Mesenteric fat pad (tissue), 1 donor: ENCODE results near the gene GPR173. TPM values are rescaled to one million over a fixed set of nuclear protein-coding genes. Genes with fewer than 3 reads are reported as not detected.

ENCODE experiments used
- DNase-seq: peaks from one replicate; pipeline ENCODE4 v3.0.0-alpha.2; 2020; ENCODE audit warnings: low spot score
- total RNA-seq: library from RNA; stranded (reverse); fragmentation: NEBNext Ultra II Directional; extraction: Animal tissue kit (Norgen Biotek cat#: 25700); gene quantifications from one replicate; pipeline ENCODE4 v1.2.1, GENCODE V29; 2021
- donor health status: DM: yes; HTN: yes; CAD: no.

GPR173 gene
- total RNA-seq, 1 donor from 2014 or later = 1.9 TPM

DNA sequence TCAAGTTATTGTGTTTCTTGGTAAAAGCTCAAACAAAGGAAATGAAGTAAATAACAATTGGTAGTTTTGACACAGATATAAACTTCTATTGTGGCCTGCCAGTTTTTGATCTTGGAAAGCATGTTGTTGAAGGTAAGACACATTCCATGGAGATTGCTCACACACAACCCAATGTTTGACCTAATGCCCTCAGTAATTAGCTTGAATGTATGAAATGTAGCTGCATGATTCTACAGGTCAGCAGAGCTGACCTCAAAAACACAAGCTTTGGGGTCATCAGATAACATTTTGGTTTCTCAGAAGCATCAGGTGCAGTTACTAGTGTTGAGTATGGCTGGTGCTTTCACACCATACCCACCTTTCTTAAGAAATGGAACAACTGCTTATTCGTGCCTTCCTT, 16.5 kb downstream of the GPR173 start:
- DNase-seq = no peak

DNA sequence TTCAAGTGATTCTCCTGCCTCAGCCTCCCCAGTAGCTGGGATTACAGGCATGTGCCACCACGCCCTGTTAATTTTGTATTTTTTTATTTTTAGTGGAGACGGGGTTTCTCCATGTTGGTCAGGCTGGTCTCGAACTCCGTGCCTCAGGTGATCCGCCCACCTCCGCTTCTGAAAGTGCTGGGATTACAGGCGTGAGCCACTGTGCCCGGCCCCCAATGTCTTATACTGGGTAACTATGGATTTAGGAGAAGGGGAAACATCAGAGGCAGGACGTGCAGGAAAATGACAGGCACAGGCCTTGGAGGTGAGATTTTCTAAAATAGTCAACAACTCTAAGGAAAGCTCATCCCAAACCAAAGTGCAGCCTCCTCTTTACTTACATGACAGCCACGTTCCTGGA, 22.5 kb downstream of the GPR173 start:
- DNase-seq = no peak

DNA sequence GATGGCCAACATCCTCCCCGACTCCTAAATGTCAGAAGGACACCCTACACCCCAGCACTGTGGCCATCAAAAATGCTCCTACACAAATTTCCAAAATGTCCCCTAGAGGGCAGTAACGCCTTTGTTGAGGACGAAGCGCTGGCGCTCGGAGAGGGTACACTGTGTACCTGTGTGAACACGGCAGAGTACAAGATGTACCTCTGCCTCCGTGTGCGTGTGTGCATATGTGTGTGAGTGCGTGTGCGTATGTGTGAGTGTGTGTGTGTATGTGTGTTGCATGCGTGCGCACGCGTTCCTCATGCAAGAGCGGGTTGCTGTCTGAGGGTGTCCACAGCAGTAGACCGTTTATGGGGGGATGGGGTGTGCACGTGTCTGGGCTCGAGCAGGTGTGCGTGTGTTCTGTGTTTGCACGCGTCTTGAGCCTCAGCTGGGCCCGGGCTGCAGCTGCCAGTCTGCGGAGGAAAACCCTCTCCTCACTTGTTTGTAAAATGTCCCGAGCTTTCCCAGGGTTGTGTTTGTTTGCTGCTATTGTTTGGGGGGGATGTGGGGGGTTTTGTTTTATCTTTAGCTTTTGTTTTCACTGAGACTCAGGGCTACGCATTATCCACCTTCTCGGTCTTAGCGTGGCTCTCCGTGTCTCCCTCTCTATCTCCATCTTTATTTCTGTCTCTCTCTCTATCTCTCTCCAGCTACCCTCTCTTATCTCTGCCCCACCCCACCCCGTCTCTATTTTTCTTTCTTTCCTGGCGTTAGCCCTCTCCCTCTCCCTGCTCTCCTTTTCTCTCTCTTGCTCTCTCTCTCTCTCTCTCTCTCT, 23.2 kb downstream of the GPR173 start:
- DNase-seq = peak; percentile 88

DNA sequence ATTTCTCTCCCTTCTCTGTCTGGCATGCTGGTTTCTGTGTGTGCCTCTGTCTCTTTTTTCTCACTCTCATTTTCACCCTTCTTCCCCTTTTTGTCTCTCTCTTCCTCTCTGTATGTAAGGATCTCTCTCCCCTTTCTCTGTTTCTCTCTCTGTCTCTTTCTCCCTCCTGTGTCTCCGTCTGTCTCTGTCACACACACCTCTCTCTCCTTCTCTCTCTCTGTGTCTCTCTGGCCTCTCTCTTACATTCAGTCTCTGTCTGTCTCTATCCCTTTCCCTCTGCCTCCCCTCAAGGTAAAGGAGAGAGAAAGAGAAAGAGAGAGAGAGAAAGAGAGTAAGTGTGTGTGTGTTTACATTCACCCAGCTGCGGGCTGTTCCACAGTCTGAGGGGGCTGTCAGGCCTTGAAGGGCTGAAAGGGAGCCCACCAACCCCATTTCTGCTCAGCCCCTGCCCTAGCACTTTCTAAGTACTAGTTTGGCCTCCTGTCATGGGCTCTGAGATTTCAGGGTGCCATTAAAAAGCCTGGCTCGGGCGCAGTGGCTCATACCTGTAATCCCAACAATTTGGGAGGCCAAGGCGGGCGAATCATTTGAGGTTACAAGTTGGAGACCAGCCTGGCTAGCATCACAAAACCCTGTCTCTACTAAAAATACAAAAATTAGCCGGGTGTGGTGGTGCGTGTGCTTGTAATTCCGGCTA, 24.0 kb downstream of the GPR173 start:
- peak; percentile 73 for DNase-seq

DNA sequence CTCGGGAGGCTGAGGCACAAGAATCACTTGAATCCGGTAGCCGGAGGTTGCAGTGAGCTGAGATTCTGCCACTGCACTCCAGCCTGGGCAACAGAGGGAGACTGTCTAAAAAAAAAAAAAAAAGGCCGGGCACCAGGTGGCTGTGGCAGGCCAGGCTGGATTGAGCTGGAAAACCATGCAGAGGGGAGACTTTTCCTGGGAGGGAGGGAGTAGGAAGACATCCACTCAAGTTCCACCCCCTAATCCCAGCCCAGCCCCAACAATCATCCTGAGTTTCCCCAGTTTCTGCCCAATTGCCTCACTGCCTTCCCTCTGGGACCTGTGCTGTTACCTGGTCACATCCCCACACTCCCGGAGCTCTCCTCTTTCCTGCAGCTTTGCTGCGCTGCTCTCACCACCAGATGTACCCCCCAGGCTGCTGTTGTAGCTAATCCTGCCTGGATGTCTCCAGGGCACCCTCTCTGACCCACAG, 24.6 kb downstream of the GPR173 start:
- DNase-seq = no peak

DNA sequence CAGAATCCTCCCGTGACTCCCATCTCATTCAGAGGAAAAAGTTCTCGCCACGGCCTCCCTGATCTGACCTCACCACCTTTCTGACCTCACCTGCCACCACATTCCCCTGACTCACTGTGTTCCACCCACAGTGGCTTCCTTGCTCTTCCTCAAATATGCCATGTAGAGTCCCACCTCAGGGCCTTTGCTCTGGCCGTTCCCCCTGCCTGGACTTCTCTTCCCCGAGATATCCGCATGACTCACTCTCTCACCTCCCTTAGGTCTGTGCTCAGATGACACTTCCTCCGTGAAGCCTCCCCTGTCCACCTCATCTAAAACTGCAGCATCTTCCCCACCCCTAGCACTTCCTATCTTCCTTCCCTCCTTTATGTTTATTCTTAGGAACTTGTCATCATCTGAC, 26.4 kb downstream of the GPR173 start:
- DNase-seq = no peak

DNA sequence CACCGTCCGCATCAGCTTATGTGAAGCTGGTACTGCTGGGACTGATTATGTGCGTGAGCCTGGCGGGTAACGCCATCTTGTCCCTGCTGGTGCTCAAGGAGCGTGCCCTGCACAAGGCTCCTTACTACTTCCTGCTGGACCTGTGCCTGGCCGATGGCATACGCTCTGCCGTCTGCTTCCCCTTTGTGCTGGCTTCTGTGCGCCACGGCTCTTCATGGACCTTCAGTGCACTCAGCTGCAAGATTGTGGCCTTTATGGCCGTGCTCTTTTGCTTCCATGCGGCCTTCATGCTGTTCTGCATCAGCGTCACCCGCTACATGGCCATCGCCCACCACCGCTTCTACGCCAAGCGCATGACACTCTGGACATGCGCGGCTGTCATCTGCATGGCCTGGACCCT, 28.1 kb downstream of the GPR173 start:
- no peak for DNase-seq

DNA sequence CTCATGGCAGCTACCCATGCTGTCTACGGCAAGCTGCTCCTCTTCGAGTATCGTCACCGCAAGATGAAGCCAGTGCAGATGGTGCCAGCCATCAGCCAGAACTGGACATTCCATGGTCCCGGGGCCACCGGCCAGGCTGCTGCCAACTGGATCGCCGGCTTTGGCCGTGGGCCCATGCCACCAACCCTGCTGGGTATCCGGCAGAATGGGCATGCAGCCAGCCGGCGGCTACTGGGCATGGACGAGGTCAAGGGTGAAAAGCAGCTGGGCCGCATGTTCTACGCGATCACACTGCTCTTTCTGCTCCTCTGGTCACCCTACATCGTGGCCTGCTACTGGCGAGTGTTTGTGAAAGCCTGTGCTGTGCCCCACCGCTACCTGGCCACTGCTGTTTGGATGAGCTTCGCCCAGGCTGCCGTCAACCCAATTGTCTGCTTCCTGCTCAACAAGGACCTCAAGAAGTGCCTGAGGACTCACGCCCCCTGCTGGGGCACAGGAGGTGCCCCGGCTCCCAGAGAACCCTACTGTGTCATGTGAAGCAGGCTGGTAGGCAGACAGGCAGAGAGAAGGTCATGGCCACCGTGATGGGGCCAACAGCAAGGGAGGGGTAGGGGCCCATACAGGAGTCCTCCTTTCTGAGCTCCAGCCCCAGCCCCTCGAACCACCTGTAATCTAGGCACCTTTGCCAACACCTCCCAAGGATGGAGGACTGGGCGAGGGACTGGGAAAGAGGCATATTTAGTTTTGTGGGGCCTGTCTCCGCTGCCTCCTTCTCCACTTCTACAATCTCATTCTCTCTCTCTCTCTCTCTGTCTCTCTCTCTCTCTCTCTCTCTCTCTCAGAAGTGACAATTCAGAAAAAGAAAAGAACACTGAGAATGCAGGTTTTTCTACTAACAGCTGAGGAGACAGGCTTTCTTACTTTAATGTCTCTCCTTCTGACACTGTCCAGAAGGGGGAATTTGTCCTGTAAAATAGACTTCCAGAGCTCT, 28.9 kb downstream of the GPR173 start:
- DNase-seq = peak; percentile 90

DNA sequence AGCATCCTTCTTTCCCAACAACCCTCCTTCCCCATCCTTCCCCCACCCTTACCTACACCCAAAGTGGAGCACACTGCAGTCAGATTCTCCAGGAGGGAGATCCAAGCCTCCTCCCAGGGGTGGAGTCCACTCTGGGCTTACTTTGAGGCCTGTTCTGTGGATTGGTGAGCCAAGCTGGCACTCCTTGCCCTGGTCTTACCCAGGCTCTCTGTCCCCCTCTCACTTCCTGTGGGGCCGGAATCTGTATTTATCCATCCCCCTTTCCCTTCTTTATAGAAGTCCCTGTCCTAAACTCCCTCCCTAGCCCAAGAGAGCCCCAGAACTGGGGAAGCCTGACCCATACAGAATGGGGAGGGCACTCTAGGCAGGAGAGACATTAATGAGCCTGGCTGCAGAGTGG, 30.4 kb downstream of the GPR173 start:
- DNase-seq = peak; percentile 64

DNA sequence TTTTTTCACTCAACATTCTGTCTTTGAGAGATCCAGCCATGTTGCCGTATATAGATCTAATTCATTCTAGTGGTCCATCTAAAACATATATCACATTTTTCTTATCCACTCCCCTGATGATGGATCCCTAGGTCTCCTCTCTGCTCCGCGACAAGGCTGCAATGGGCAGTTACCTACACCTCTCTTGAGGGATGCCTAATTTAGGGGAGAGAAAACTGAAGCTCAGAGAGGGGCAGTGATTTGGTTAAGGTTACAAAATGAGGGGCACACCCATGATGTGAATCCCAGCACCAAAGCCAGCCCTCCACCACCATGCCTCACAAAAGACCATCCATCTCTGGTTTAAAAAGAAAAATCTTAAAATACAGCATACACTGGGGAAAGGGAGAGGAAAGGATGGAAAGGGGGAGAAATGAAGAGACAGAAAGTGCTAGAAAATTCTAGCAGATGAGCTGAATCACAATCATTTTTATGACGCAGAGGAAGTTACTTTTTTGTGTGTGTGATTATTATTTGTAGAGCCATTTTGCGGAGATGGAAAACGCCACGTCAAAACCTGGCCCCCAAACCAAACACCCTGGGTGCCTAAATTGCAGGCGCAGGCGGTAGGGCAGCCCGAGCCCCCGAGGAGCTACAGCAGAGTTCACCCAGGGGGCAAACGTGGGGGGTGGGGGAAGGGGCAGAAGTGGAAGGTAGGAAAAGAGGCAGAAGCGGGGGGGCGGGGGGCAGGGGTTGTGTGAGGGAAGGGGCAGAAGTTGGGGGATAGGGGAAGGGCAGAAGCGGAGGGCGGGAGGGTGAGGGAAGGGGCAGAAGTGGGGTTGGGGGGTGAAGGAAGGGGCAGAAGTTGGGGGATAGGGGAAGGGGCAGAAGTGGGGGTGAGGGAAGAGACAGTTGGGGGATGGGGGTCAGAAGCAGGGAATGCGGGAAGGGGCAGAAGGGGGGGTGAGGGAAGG, 32.3 kb downstream of the GPR173 start:
- peak; percentile 68 for DNase-seq

DNA sequence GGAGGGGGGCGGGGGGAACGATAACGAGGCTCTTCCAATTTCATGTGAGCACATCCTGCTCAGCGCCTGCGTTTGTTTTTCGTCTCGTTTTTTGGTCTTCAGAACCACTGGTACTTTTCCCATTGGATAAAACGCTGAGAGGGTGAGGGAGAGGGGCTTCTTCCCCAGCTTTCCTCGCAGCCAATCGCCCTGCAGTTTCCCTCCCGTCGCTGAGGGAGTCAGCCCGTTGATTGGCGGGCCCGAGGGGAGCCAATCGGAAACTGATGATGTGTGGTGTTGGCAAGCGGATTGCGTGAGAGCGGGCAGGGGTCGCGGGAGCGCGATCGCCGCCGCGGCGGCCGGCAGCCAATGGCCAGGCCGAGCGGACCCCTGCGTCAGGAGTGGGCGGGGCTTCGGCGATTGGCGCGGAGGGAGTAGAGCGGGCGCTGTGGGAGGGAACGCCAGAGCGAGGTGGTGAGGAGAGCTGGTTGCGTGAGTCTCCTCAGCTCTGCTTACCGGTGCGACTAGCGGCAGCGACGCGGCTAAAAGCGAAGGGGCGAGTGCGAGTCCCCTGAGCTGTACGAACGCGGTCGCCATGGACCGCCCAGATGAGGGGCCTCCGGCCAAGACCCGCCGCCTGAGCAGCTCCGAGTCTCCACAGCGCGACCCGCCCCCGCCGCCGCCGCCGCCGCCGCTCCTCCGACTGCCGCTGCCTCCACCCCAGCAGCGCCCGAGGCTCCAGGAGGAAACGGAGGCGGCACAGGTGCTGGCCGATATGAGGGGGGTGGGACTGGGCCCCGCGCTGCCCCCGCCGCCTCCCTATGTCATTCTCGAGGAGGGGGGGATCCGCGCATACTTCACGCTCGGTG, 33.6 kb downstream of the GPR173 start, which contains the start of gene TSPYL2:
TSS of gene TSPYL2 (plus strand) at position 443 of the 848 bp plus-strand sequence. CDS start at position 575, 132 bp downstream.
- DNase-seq = peak; percentile 96

DNA sequence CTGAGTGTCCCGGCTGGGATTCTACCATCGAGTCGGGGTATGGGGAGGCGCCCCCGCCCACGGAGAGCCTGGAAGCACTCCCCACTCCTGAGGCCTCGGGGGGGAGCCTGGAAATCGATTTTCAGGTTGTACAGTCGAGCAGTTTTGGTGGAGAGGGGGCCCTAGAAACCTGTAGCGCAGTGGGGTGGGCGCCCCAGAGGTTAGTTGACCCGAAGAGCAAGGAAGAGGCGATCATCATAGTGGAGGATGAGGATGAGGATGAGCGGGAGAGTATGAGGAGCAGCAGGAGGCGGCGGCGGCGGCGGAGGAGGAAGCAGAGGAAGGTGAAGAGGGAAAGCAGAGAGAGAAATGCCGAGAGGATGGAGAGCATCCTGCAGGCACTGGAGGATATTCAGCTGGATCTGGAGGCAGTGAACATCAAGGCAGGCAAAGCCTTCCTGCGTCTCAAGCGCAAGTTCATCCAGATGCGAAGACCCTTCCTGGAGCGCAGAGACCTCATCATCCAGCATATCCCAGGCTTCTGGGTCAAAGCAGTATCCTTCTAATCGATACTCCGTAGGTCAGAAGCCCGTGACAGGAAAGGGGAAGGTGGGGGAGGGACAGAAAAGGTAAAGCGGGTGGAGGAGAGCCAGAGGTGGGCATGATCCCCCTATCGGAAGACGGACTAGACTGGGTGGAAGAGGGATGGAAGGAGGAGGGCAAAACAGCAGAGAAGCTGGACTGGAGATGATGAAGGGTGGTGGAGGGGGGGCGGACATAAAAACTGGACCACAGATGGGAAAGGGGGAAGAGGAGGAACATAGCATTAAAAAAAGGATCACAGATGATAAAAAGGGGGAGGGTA, 34.4 kb downstream of the GPR173 start:
- DNase-seq = no peak

DNA sequence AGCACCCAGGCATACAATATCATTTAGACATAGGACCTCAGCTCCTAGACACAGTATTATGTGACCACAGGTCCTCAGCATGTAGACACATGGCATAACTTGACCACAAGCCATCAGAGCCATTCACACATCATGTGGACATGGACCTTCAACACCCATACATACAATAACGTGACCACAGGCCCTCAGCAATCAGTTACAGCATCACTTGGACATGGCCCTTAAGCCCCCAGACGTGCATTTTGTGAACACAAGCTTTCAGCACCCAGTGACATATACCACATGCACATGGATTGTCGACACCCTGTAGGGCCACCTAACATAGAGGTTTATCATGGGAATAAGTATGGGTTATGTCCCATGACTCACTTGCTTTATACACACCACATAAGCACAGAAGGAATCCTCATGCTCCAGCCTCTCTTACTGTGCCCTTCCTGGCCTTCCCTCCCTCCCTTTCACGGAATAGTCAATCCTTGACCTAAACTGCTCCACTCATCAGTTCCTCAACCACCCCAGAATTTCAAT, 35.5 kb downstream of the GPR173 start:
- DNase-seq = no peak

DNA sequence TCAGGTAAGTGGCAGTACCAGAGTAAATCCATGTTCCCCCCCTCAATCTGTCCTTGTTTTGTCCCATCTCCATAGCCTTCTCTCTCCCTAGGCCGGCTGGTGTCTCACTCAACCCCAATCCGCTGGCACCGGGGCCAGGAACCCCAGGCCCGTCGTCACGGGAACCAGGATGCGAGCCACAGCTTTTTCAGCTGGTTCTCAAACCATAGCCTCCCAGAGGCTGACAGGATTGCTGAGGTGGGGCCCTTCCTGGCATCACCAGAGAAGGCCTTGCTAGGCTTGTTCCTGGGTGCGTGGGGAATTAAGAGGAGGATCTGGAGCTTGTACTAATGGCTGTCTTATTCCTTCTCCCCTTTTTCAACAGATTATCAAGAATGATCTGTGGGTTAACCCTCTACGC, 36.3 kb downstream of the GPR173 start:
- DNase-seq = no peak

DNA sequence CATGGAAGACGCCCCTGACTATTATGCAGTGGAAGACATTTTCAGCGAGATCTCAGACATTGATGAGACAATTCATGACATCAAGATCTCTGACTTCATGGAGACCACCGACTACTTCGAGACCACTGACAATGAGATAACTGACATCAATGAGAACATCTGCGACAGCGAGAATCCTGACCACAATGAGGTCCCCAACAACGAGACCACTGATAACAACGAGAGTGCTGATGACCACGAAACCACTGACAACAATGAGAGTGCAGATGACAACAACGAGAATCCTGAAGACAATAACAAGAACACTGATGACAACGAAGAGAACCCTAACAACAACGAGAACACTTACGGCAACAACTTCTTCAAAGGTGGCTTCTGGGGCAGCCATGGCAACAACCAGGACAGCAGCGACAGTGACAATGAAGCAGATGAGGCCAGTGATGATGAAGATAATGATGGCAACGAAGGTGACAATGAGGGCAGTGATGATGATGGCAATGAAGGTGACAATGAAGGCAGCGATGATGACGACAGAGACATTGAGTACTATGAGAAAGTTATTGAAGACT, 37.2 kb downstream of the GPR173 start:
- no peak for DNase-seq

DNA sequence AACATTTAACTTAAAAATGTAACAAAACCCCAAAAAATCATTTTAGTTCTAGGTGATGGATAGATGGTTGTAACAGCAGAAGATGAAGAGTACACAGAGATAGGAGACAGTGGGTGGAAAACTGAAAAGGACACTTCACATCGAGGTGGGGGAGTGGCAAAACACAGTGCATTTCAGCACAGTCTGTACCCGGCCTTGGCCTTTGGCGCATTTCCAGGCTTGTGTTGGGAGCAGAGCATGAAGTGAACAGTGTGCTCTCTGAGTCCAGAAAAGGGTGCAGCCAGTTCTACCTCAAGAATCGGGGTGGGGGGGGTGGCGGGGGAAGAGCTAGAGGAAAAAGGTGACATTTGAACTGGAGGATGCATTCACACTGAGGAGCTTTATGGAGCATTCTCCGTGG, 37.9 kb downstream of the GPR173 start:
- DNase-seq = no peak

DNA sequence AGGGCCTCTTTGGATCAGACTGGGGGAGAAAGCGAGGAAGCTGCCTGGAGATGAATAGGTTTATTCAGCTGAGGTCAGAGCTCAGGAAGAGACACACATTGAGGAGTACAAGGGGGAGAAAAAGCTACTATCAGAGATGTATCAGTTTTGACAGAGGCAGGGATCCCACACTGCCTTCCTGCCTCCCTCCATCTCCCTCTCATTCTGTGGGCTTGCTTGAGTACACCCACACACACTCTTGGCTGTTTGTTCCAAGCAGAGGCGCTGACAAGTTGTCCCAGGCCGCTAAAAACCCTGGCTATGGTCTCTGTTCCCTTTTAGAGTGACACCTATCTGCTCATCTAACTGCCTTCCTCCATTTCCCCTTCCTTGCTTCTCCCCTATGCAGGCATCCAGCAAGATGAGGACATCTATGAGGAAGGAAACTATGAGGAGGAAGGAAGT, 38.8 kb downstream of the GPR173 start:
- DNase-seq = no peak
